NT2/D1 (cell line): ENCODE results near the gene SEL1L2.

Source experiments
- DNase-seq: peaks from one replicate; pipeline ENCODE4 v3.0.0-alpha.2; 2011; ENCODE audit warnings: low read depth, low spot score
- H3K27me3 ChIP-seq: 2 replicates; pipeline ENCODE4 v1.6.0; 2011; ENCODE audit warnings: mild to moderate bottlenecking; ENCODE audit not compliant: insufficient read length, insufficient read depth
- H3K36me3 ChIP-seq: 2 replicates; pipeline ENCODE4 v1.6.1; 2011; ENCODE audit warnings: mild to moderate bottlenecking, low read length, mixed read lengths; ENCODE audit not compliant: insufficient read depth, insufficient read length
- H3K4me1 ChIP-seq: 2 replicates; pipeline ENCODE4 v1.5.1; 2011; ENCODE audit not compliant: insufficient read depth, insufficient read length
- H3K4me3 ChIP-seq: 2 replicates; pipeline ENCODE4 v1.5.1; 2011; ENCODE audit warnings: low read depth; ENCODE audit not compliant: insufficient read length
- H3K9ac ChIP-seq: 2 replicates; pipeline ENCODE4 v1.6.0; 2011; ENCODE audit warnings: low read depth; ENCODE audit not compliant: insufficient read length
- H3K9me3 ChIP-seq: 2 replicates; pipeline ENCODE4 v1.5.1; 2011; ENCODE audit warnings: mild to moderate bottlenecking, low read length; ENCODE audit not compliant: insufficient read depth
- SUZ12 ChIP-seq: IDR thresholded peaks from 2 replicates; pipeline ENCODE4 v1.6.1; 2011; ENCODE audit not compliant: insufficient read length, insufficient read depth; ENCODE audit errors: extremely low read depth
- YY1 ChIP-seq: IDR thresholded peaks from 2 replicates; pipeline ENCODE4 v1.6.1; 2011; ENCODE audit not compliant: insufficient read length, insufficient read depth
- ZNF274 ChIP-seq: IDR thresholded peaks from 2 replicates; pipeline ENCODE4 v1.6.1; 2011; ENCODE audit warnings: mild to moderate bottlenecking, low read depth, low read length

The SEL1L2 gene

DNA sequence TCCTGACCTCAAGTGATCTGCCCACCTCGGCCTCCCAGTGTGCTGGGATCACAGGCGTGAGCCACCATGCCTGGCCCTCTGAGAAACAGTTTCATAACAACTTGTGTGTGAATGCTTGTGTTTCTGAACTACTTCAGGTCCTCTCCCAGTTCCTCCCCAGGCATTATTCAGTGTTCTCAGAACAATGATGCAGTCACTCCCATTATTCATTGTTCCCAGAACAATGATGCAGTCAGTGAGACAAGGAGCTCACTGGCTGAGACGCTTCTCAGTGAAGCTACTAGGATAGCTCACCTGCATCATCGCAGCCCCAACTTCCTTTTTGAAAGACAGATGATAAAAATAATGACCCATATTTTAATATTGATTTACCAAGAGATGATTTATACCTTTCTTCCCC, 134.1 kb downstream of the SEL1L2 start:
- DNase-seq: no peak
- Histone ChIP-seq H3K4me3 (no peak overlapping the region), H3K36me3 (no peaks in the 10 kb centered on the region), H3K9me3 (no peaks in the 10 kb centered on the region), H3K9ac (no peak overlapping the region), H3K4me1 (no peaks in the 10 kb centered on the region), H3K27me3 (no peaks in the 10 kb centered on the region)
- TF ChIP-seq SUZ12: no peak
- no peak for TF ChIP-seq ZNF274
- no peak for TF ChIP-seq YY1

- TF ChIP-seq SUZ12: no peak
- TF ChIP-seq ZNF274: no peak
- TF ChIP-seq YY1: no peak
- H3K4me3 ChIP-seq: no peak overlapping the region
- no peaks in the 10 kb centered on the region for H3K9me3 ChIP-seq
- no peaks in the 10 kb centered on the region for H3K4me1 ChIP-seq
- DNase-seq: no peak
- H3K9ac ChIP-seq: no peak overlapping the region
- no peaks in the 10 kb centered on the region for H3K36me3 ChIP-seq
- H3K27me3 ChIP-seq: no peaks in the 10 kb centered on the region
Measured at GRCh38 chr20:13855613-13856012, 134.8 kb downstream of the SEL1L2 start.

- no peaks in the 10 kb centered on the region for H3K27me3 ChIP-seq
- TF ChIP-seq SUZ12: no peak
- no peak for TF ChIP-seq ZNF274
- TF ChIP-seq YY1: no peak
- H3K9me3 ChIP-seq: no peaks in the 10 kb centered on the region
- no peaks in the 10 kb centered on the region for H3K4me1 ChIP-seq
- H3K9ac ChIP-seq: no peak overlapping the region
- H3K4me3 ChIP-seq: no peak overlapping the region
- no peak for DNase-seq
- no peaks in the 10 kb centered on the region for H3K36me3 ChIP-seq
Measured at GRCh38 chr20:13852306-13852705, 138.1 kb downstream of the SEL1L2 start.

GRCh38 chr20:13851279-13851678, 139.1 kb downstream of the SEL1L2 start:
- H3K27me3 ChIP-seq: no peaks in the 10 kb centered on the region
- TF ChIP-seq YY1 (no peak), SUZ12 (no peak), ZNF274 (no peak)
- H3K9me3 ChIP-seq: no peaks in the 10 kb centered on the region
- no peaks in the 10 kb centered on the region for H3K4me1 ChIP-seq
- H3K9ac ChIP-seq: no peak overlapping the region
- no peak overlapping the region for H3K4me3 ChIP-seq
- no peak for DNase-seq
- H3K36me3 ChIP-seq: no peaks in the 10 kb centered on the region

DNA sequence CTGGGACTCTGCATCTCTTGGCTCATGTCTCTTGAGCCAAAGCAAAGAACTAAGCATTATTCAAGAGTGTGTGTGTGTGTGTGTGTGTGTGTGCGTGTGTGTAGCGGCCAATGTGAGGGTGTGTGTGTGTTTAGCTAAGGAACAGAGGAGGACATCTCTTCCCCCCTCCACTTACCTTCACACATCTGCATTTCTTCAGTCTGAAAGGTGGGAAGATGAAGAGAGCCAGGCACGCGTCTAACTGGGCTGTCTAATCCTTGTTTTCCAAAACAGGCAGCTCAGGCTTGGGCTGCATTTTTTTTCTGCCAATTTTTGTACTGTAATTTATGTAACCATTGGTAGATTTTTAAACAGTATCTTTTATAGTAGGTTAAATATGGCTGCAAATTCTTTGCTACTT, 146.1 kb downstream of the SEL1L2 start:
- DNase-seq: no peak
- H3K36me3 ChIP-seq: no peaks in the 10 kb centered on the region
- TF ChIP-seq SUZ12 (no peak), ZNF274 (no peak), YY1 (no peak)
- H3K4me3 ChIP-seq: no peak overlapping the region
- no peak overlapping the region for H3K9ac ChIP-seq
- H3K27me3 ChIP-seq: peaks cover 4% of the 10 kb centered on the region
- no peaks in the 10 kb centered on the region for H3K9me3 ChIP-seq
- no peaks in the 10 kb centered on the region for H3K4me1 ChIP-seq

DNA sequence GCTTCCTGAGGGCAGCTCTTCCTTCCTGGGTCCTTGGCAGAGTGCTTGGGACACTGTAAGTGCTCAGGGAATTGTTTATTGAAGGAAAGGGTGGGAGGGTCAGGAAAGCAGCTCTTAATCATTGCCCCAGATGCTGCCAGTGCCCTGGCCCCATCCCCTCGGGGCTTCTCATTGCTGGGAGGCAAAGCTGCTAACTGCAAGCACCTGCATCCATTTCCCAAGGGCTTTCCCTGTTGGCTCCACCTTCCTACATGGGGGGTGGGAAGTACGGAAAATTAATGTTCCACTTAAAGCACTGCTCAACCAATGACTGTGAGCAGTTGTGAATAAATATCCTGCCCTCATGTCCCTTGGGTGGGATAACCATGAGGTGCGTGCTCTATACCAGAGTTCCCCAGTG, 149.2 kb downstream of the SEL1L2 start:
- no peak overlapping the region for H3K4me3 ChIP-seq
- no peaks in the 10 kb centered on the region for H3K4me1 ChIP-seq
- no peak for DNase-seq
- H3K9ac ChIP-seq: no peak overlapping the region
- TF ChIP-seq YY1: no peak
- no peak for TF ChIP-seq ZNF274
- TF ChIP-seq SUZ12: no peak
- H3K9me3 ChIP-seq: no peaks in the 10 kb centered on the region
- peaks cover 4% of the 10 kb centered on the region for H3K27me3 ChIP-seq
- H3K36me3 ChIP-seq: no peaks in the 10 kb centered on the region

GRCh38 chr20:13840093-13840465, 150.3 kb downstream of the SEL1L2 start:
- Histone ChIP-seq H3K9ac (no peak overlapping the region), H3K4me3 (no peak overlapping the region), H3K9me3 (no peaks in the 10 kb centered on the region), H3K4me1 (no peaks in the 10 kb centered on the region), H3K27me3 (peaks cover 4% of the 10 kb centered on the region), H3K36me3 (no peaks in the 10 kb centered on the region)
- no peak for TF ChIP-seq YY1
- DNase-seq: no peak
